ENCODE results near the gene GALNTL6. TPM values are rescaled to one million over a fixed set of nuclear protein-coding genes. Genes with fewer than 3 reads are reported as not detected.

Gene GALNTL6
- total RNA-seq, 1 experiment from 2014 or later = not detected

GRCh38 chr4:172109466-172109865 lies 296.3 kb downstream of the GALNTL6 start:
- DNase-seq (ENCODE audit: low spot score) = no peak

GRCh38 chr4:172124656-172125308 lies 311.6 kb downstream of the GALNTL6 start:
- no peak for DNase-seq (ENCODE audit: low spot score)

GRCh38 chr4:172125443-172125842 lies 312.2 kb downstream of the GALNTL6 start:
- DNase-seq (ENCODE audit: low spot score) = no peak

GRCh38 chr4:172127168-172127567 lies 314.0 kb downstream of the GALNTL6 start:
- DNase-seq (ENCODE audit: low spot score) = no peak

- DNase-seq (ENCODE audit: low spot score) = no peak
These were observed 316.4 kb downstream of the GALNTL6 start for GRCh38 chr4:172129593-172129992.

GRCh38 chr4:172134521-172134920 lies 321.3 kb downstream of the GALNTL6 start:
- no peak for DNase-seq (ENCODE audit: low spot score)

GRCh38 chr4:172141025-172141424 lies 327.8 kb downstream of the GALNTL6 start:
- no peak for DNase-seq (ENCODE audit: low spot score)

- no peak for DNase-seq (ENCODE audit: low spot score)
These were observed 329.1 kb downstream of the GALNTL6 start for GRCh38 chr4:172142281-172142741.

- DNase-seq (ENCODE audit: low spot score) = no peak
These were observed 330.6 kb downstream of the GALNTL6 start for GRCh38 chr4:172143605-172144314.

GRCh38 chr4:172147687-172148086 lies 334.5 kb downstream of the GALNTL6 start:
- no peak for DNase-seq (ENCODE audit: low spot score)

- DNase-seq (ENCODE audit: low spot score) = no peak
These were observed 336.1 kb downstream of the GALNTL6 start for GRCh38 chr4:172149329-172149728.

- DNase-seq (ENCODE audit: low spot score) = no peak
These were observed 339.1 kb downstream of the GALNTL6 start for GRCh38 chr4:172152284-172152683.

GRCh38 chr4:172153719-172154118 lies 340.5 kb downstream of the GALNTL6 start:
- no peak for DNase-seq (ENCODE audit: low spot score)

- DNase-seq (ENCODE audit: low spot score) = no peak
These were observed 342.7 kb downstream of the GALNTL6 start for GRCh38 chr4:172155838-172156345.

GRCh38 chr4:172157946-172158345 lies 344.7 kb downstream of the GALNTL6 start:
- no peak for DNase-seq (ENCODE audit: low spot score)

- no peak for DNase-seq (ENCODE audit: low spot score)
These were observed 350.0 kb downstream of the GALNTL6 start for GRCh38 chr4:172163215-172163614.

GRCh38 chr4:172168888-172169287 lies 355.7 kb downstream of the GALNTL6 start:
- DNase-seq (ENCODE audit: low spot score) = no peak

GRCh38 chr4:172169871-172170270 lies 356.7 kb downstream of the GALNTL6 start:
- DNase-seq (ENCODE audit: low spot score) = no peak

GRCh38 chr4:172173206-172173605 lies 360.0 kb downstream of the GALNTL6 start:
- no peak for DNase-seq (ENCODE audit: low spot score)

GRCh38 chr4:172177382-172177781 lies 364.2 kb downstream of the GALNTL6 start:
- DNase-seq (ENCODE audit: low spot score) = no peak

GRCh38 chr4:172188248-172188988 lies 375.2 kb downstream of the GALNTL6 start:
- DNase-seq (ENCODE audit: low spot score) = no peak

- peak; percentile 30 for DNase-seq (ENCODE audit: low spot score)
These were observed 389.4 kb downstream of the GALNTL6 start for GRCh38 chr4:172202480-172203076.
